NCI-H345 treated with DMSO at 0.1 percent for 48 hours (cell line): Measurements from ENCODE around the gene CT47A1.
"Not testable (repeated sequence)": the region's sequence is repeated elsewhere in the genome, so short reads cannot be mapped to it uniquely, and the experiment has no call there.

Source experiments
- DNase-seq: peaks from one replicate; lab custom pipeline; 2025; ENCODE audit not compliant: unreplicated experiment; lab: John Stamatoyannopoulos, UW

The CT47A1 gene

GRCh38 chrX:120985660-120986059 is at the start of gene CT47A1:
CT47A1 (minus strand) TSS chrX:120985760; CDS start chrX:120985529, 231 bp downstream.
- not testable (repeated sequence) for DNase-seq

- no peak for DNase-seq
Observed at GRCh38 chrX:121032531-121032930, 47.0 kb upstream of the CT47A1 start.

DNA sequence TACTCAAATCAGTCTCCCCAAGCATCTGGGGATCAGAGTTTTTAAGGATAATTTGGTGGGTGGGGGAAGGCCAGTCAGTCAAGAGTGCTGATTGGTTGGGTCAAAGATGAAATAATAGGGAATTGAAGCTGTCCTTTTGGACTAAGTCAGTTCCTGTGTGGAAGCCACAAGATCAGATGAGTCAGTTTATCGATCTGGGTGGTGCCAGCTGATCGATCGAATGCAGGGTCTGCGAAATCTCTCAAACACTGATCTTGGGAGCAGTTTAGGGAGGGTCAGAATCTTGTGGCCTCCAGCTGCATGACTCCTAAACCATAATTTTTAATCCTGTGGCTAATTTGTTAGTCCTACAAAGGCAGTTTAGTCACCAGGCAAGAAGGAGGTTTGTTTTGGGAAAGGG is 44.5 kb upstream of the CT47A1 start:
- no peak for DNase-seq

DNA sequence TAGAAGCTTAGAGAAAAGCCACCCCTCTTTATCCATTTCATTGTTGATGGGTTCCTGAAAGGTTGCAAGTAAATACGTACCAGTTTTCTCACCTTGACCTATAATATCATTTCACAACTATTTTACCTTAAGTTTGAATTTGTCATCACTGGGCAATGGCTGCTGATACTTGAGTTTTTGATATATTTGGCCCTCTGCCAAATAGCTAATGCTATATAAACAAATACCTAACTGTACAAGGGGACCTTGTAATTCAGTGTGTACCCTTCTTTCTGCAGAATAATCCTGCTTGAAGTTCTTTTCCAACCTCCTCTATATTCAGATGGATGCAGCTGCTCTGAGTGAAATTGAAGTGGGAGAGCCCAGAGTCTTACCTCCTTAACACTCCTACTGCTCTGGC is 42.9 kb upstream of the CT47A1 start:
- DNase-seq = no peak

GRCh38 chrX:121014826-121015225 is 29.3 kb upstream of the CT47A1 start:
- no peak for DNase-seq

DNA sequence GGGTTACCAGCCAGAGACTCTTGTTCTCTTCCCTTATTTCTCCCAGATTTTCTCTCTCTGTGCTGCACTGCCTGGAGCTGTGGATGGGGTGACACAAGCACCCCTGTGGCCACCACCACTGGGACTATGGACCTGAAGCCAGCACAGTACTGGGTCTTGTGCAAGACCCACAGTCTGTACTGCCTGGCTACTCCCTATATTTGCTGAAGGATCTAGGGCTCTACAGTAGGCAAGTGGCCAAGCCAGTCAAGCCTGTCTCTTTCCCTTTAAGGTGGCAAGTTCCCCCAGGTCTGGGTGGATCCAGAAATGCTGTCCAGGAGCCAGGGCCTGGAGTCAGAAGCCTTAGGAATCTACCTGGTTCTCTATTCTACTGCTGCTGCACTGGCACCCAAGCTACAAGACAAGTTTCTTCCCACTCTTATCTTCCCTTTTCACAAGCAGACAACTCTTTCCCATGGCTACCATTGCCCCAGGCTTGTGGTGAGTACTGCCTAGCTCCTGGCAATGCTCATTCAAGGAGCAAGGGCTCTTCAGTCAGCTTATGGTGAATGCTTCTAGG is 28.4 kb upstream of the CT47A1 start:
- DNase-seq = no peak

DNA sequence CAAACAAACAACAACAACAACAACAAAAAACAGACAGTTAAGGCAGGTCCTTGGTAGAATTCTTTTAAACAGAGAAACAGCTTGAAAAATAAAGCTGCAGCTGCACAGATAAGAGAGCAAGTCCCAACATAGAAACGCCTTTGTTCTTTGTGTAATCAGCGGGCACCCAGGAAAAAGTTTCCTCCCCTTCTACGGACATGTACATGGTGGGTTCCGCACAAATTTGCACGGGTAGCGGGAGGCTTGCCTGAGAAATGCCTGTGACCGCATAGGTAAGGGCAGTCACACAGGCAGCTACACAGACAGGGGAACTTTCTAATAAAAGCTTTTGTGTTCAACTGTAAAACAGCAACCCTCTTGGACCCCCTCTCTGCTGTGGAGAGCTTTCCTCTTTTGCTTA is 25.7 kb upstream of the CT47A1 start:
- DNase-seq = no peak

DNA sequence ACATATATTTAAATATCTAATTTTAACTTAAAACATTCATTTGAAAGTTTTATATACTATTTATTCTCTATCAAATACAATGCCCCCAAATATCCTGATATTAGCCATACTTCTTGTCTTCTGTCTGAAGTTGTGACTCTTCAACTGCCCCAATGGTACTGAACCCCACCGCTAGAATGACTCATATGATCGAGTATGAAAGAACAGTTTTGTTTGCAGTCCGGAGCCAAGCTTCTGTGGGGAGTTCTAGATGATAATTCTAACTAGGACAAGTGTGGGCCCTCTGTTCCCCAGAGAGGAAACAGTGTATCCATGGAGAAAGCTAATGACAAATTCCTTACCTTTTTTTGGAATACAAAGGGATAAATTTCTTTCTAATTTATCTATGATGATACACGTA is 24.7 kb upstream of the CT47A1 start:
- DNase-seq = no peak

DNA sequence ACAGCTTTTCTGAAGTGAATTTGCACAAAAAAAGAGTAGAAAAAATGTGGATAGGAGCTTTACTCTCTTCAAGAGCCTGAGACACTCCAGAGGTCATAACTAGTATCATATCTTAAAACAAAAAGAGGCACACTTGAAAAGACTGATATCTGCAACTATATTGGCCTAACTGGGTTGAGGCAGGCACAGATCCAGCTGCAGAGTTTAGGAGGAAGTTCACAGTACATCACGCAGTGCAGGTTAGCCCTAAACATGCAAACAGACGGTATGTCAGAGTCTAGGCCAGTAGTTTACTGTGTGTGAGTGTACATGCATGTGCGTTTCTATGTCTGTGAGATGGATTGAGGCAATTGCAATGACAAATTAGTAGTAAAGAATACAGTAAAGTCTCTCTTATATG is 24.2 kb upstream of the CT47A1 start:
- DNase-seq = no peak

DNA sequence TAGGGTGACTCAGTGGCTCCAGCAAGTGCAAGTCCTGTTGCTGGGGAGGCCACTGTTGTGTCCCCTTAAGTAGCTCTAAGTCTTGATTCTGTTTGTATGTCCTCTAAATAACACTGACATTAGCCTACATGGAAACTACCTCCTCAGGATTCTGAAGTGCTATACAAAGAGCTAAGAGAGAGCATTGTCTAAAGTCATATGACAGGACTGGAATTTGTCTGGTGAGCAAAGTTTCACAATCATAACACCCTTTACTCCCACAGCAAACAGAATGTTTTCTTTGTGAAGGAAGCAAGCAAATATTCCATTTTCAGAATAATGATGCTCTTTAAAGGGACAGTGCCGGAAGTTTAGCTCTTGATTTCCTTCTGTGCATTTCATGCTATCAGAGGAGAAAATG is 23.4 kb upstream of the CT47A1 start:
- DNase-seq = no peak

DNA sequence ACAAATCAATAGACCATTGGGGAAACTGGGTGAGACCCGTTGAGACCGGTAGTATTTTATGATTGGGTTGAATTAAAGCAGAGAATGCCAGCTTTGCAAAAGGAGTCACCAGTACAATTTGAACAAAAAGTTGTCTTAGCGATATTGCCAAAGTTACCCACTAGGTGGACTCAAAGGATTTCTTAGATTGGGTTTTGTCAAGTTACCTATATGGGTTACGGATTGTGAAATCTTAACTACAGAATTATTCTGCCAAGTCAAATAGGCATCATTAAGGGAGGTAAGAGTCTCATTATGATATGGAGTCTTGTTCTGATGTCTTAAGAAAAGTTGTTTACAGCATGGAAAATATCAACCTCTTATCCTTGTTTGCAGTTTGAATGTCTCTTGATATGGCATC is 15.0 kb upstream of the CT47A1 start:
- no peak for DNase-seq

DNA sequence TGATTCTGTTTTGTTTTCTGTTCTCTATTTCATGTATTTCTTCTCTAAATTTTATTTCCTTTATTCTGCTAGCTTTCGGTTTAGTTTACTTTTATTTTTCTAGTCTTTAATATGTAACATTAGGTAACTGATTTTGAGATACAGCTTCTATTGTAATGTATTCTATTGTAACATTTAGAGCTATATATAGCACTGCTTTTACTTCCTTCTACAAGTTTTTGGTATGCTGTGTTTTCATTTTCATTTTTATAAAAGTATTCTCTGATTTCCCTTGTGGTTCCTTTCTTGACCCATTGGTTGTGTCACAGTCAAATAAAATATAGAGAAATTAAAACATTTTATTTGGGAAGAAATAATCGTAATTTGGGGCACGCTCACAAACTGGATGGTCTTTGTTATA is 13.9 kb upstream of the CT47A1 start:
- no peak for DNase-seq

GRCh38 chrX:120956500-120956899 is 29.1 kb downstream of the CT47A1 start, which contains the start of gene CT47A7:
CT47A7 (minus strand) TSS chrX:120956600; CDS start chrX:120956345, 255 bp downstream.
- not testable (repeated sequence) for DNase-seq
